HG02885 (cell line): ENCODE results near the gene BACE2.

ENCODE experiments used
- ATAC-seq: cut with Tn5 transposase; IDR thresholded peaks from one replicate; pipeline ENCODE4 v1.9.1; 2021; ENCODE audit warnings: mild to moderate bottlenecking; ENCODE audit not compliant: unreplicated experiment, poor library complexity

Gene BACE2

GRCh38 chr21:41167348-41168342 is at the start of gene BACE2:
Gene BACE2 (plus strand): TSS chr21:41168160. CDS start chr21:41168264, 104 bp downstream.
- ATAC-seq, result peak; percentile 69

GRCh38 chr21:41119901-41120300 is 48.1 kb upstream of the BACE2 start:
- ATAC-seq, result no peak

GRCh38 chr21:41120997-41121396 is 47.0 kb upstream of the BACE2 start:
- ATAC-seq, result no peak

GRCh38 chr21:41121785-41122415 is 46.1 kb upstream of the BACE2 start:
- peak; percentile 56 for ATAC-seq

- ATAC-seq, result no peak
Observed at GRCh38 chr21:41124641-41125201, 43.2 kb upstream of the BACE2 start.

- ATAC-seq, result no peak
Observed at GRCh38 chr21:41128981-41129380, 39.0 kb upstream of the BACE2 start.

GRCh38 chr21:41130883-41131282 is 37.1 kb upstream of the BACE2 start:
- no peak for ATAC-seq

GRCh38 chr21:41133874-41134522 is 34.0 kb upstream of the BACE2 start:
- peak; percentile 56 for ATAC-seq

- ATAC-seq, result no peak
Observed at GRCh38 chr21:41135746-41136145, 32.2 kb upstream of the BACE2 start.

- ATAC-seq, result no peak
Observed at GRCh38 chr21:41136286-41136685, 31.7 kb upstream of the BACE2 start.

- ATAC-seq, result no peak
Observed at GRCh38 chr21:41137401-41137800, 30.6 kb upstream of the BACE2 start.

GRCh38 chr21:41137889-41138288 is 30.1 kb upstream of the BACE2 start:
- ATAC-seq, result no peak

- no peak for ATAC-seq
Observed at GRCh38 chr21:41138711-41139110, 29.2 kb upstream of the BACE2 start.

- no peak for ATAC-seq
Observed at GRCh38 chr21:41139275-41139674, 28.7 kb upstream of the BACE2 start.

- ATAC-seq, result no peak
Observed at GRCh38 chr21:41139951-41140350, 28.0 kb upstream of the BACE2 start.

GRCh38 chr21:41141031-41141457 is 26.9 kb upstream of the BACE2 start:
- no peak for ATAC-seq

- no peak for ATAC-seq
Observed at GRCh38 chr21:41142051-41142795, 25.7 kb upstream of the BACE2 start.

- ATAC-seq, result no peak
Observed at GRCh38 chr21:41143596-41144325, 24.2 kb upstream of the BACE2 start.
